ENCODE data around the gene ATXN10. TPM values are rescaled to one million over a fixed set of nuclear protein-coding genes. Genes with fewer than 3 reads are reported as not detected.
"Not testable (repeated sequence)": the region's sequence is repeated elsewhere in the genome, so short reads cannot be mapped to it uniquely, and the experiment has no call there.

ATXN10 gene
- total RNA-seq, 1 donor from 2014 or later = 92.4 TPM

- no peak for DNase-seq
These were observed 26.5 kb upstream of the ATXN10 start for GRCh38 chr22:45645150-45645525.

DNA sequence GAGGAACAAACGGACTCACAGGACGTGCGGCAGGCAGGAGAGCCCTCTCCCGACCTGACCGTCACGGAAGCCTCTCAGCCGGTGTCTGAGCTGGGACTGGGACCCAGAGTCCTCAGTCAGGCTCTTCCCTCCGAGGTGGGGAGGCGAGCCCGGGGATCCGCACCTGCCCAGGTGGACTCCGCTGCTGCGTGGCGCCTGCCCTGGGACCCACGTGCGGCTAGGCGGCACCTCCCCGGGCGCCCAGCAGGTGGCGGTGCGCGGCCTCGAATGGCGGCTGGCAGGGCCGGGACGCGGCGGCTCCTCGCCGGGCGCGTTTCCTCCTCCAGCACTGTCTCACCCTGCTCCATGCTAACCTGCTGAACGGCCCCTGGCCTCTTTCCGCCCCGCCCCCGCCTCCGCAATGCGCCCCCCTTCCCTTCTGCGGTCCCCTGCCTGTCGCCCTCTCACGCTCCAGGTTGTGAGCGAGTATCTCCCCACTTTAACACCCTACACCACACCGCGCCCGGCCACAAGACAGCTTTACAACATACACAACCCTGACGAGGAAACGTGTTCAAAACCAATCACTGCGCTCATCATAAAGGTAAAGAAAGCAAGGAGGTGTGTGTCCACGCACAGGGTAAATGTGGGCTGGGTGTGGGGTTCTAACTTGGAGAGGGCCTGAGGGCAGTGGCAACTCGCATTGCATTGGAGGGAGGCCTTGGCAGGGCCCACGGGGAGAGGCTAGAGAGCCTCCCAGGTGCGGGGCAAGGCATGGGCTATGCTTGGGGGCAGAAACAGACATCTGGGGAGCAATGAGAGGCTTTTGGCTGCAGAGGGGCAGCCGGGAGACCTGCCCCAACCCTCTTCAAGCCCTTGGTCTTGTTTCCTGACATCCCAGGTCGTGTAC, 25.9 kb upstream of the ATXN10 start:
- DNase-seq = peak; percentile 73

GRCh38 chr22:45647532-45648225, 24.0 kb upstream of the ATXN10 start:
- no peak for DNase-seq

DNA sequence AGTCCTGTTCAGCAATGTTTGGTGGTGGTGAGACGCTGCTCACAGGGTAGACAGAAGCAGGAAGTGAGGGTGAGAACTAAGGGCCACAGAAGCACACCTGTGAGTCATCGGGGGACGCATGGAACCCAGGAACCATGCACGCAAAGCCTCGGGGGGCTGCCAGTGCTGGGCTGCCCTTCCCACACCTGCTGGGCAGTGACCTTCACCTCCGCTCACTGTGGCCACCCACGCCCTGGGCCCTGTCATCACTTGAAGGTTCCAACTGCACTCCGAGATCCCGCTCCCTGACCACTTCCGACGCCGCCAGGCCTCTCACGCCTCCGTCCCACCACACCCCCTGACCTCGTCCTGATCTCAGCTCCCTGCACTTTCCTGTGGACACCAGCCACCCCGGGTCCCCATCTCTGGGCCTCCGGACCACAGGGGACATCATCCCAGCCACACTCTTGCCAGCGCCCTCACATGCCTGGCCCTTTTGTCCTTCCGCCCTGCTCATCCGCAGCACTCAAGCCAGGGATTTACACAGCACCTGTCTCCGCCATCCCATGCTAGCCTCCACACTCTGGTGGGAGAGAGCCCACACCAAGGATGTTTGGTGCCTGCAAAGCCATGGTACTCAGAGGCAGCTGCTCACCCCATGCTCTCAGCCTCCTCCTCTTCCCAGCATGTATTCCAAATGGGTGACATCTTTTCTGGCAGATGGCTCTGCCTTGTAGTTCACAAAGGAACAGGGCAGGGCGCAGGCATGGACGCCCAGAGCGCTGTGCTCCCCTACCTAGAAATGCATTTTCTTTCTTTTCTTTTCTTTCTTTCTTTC, 23.1 kb upstream of the ATXN10 start:
- no peak for DNase-seq

- DNase-seq = no peak
These were observed 21.8 kb upstream of the ATXN10 start for GRCh38 chr22:45649809-45650208.

- DNase-seq = no peak
These were observed 20.9 kb upstream of the ATXN10 start for GRCh38 chr22:45650721-45651120.

DNA sequence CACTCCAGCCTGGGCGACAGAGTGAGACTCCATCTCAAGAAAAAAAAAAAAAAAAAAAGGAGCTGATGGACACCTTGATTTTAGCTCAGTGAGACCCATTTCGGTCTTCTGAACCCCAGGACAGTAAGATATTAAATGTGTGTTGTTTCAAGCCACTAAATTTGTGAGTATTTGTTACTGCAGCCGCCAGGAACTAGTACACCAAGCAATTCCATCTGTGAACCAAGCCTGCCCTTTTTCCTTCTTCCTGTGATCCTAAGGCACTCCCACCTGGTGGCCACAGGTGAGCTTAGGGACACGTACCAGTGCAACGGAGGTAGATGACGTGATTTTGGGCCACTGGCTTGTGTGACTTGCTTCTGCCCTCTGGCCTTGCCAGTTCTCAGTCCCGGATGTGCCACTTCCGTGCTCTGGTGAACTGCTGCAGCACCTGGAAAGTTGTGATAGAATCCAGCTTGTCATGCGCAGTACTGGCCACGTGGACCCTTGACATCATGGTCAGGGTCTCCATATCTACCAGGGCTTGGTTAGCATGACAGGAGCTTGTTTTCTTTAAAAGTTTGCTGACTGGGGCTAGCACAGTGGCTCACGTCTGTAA, 19.6 kb upstream of the ATXN10 start:
- DNase-seq = no peak

- DNase-seq = no peak
These were observed 15.1 kb upstream of the ATXN10 start for GRCh38 chr22:45656577-45656976.

- no peak for DNase-seq
These were observed 13.9 kb upstream of the ATXN10 start for GRCh38 chr22:45657701-45658100.

GRCh38 chr22:45664136-45664646, 7.4 kb upstream of the ATXN10 start:
- no peak for DNase-seq

- DNase-seq = no peak
These were observed 4.1 kb upstream of the ATXN10 start for GRCh38 chr22:45667486-45667885.

DNA sequence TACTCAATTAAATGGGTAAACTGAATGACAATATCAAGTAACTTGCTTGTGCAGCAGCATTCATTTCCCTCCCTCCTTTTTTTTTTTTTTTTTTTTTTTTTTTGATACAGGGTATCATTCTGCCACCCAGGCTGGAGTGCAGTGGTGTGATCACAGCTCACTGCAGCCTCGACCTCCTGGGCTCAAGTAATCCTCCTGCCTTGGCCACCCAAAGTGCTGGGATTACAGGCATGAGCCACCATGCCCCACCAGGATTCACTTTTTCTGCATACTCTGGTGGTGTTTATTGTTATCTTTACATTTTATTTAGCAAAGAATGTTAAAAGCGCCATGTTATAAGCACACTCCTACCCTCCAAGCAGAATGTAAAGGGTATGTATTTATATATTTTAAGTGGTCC, 1.3 kb upstream of the ATXN10 start:
- not testable (repeated sequence) for DNase-seq

DNA sequence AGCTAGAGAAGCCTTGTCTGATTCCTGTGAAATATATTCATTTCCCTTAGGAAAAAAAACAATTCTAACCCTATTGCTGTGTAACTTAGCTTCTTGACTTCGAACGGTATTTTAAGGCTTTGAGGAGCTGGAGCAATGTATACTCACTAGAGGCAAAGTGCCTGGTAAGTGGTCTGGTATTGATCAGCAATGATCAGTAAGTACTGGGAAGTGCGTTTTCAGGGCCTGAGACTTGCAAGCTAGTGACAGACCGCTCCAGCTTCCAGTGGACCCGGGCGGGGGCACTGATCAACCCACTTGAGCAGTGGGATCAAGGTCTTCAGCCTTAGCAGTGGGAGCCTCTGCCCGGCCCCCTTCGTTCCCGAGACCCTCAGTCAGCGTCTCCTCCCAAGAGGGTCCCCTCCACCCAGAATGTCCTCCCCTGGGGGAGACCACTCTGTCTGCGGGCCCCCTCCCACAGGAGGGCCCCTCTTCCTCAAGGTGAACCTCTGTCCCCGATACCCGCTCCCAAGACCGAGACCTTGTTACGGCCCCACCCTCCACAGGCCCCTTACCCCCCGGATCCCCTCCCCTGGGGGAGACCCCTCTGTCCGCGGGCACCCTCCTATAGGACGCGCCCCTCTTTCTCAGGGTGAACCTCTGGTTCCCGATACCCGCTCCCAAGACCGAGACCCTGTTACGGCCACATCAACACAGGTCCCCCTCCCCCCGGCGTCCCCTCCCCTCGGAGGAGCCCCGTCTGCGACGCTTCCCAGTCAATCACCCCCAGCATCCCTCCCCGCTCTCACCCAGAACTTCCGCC, 452 bp upstream of the ATXN10 start:
- DNase-seq = peak; percentile 23

- no peak for DNase-seq
These were observed 1.2 kb downstream of the ATXN10 start for GRCh38 chr22:45672564-45673481.

DNA sequence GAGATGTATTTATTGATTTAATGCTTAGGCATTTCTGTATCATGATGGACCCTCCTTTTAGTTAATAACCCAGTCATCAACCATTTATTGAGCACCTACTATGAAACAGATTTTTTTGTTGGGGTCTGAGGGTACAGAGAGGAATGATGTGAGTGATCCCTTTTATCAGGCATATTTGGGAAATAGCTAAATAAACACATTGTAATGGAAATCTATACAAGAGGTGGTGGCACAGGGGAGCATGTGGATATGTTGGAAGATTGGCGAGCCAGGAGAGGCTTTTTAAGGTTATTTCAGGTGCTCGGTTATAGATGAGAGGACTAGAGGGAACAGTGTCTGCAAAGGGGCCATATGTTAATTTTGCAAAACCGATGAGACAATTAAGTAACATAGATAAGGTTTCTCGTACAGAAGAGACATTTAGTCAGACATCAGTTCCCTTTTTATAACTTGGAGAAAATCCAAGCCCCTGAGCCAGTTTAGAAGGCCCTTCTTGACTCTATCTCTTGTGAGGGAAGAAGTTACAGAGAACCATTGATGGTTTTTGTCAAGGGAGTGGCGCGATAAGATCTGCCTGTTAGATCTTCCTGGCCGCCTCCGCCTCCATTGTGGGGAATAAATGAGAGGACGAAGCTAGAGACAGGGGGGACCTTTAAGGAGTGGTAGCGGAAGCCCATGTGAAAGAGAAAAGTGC, 2.0 kb downstream of the ATXN10 start:
- no peak for DNase-seq

GRCh38 chr22:45676024-45676423, 4.4 kb downstream of the ATXN10 start:
- DNase-seq = no peak

GRCh38 chr22:45677063-45677462, 5.4 kb downstream of the ATXN10 start:
- no peak for DNase-seq

DNA sequence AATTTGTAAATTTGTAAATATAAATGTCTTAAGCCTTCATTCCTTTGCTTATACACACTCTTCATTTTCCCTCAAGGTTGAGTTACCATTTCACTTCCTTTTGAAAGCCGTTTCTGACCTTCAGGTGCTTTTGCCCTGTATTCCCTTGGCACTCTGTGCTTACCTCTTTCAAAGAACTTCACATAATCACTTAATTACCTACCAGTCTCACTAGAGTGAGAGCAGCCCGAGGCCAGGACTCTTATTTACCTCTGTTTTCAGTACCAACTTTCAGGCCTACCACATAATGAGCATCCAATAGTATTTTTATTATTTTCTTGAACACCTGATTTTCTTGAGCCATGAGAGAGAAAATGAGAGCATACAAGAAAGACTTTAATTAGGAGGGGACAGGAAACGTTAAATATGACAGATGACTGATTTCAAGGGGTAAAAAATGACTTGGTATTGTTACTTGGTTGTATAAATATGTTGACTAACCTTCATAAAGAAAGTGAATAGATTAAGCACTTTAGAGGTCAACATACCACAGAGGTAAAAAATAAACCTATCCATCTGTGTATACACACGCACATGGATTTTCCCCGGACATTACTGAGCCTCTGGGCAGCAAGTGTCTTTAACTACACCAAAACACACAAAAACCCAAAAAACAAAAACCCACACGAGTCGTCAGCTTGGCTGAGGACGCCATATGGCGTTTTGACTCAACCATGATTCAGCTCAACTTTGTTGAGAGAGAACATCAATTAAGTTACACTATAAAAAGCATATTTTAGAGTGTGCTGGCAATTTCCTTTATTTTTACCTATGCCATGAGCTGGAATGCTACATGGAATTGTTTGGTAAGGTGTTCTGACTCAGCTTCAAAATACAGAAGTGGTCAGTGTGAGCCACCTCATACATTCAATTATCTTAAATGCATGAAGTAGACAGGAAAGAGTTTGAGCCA, 7.6 kb downstream of the ATXN10 start:
- peak; percentile 7 for DNase-seq

Data from dermis blood vessel endothelial cell (primary cell).